Thymus (tissue), 11 donors: ENCODE data around the gene FBXO9. TPM values are rescaled to one million over a fixed set of nuclear protein-coding genes. Genes with fewer than 3 reads are reported as not detected.

Experiments
- DNase-seq, 9 donors: peaks; one replicate each; pipeline ENCODE4 v3.0.0-alpha.2; 2013; ENCODE audit warnings: low spot score in 9 of 9, low read depth in 6 of 9, missing footprints in 1 of 9
- H3K27ac ChIP-seq, 2 donors: one replicate each; pipeline ENCODE4 v1.5.1; 2013; ENCODE audit warnings: control low read depth in 1 of 2, low read depth in 1 of 2, low read length in 1 of 2, mild to moderate bottlenecking in 1 of 2, moderate library complexity in 1 of 2
- H3K27me3 ChIP-seq, 2 donors: one replicate each; pipeline ENCODE4 v1.5.1; 2013; ENCODE audit warnings: low read length in 1 of 2; ENCODE audit not compliant: control insufficient read depth in 2 of 2, insufficient read depth in 1 of 2
- H3K36me3 ChIP-seq, 2 donors: one replicate each; pipeline ENCODE4 v1.5.1; 2013; ENCODE audit warnings: low read length in 1 of 2, mild to moderate bottlenecking in 1 of 2, moderate library complexity in 1 of 2; ENCODE audit not compliant: control insufficient read depth in 2 of 2, insufficient read depth in 2 of 2
- H3K4me1 ChIP-seq, 2 donors: one replicate each; pipeline ENCODE4 v1.5.1; 2013; ENCODE audit warnings: low read length in 2 of 2; ENCODE audit not compliant: control insufficient read depth in 2 of 2, insufficient read depth in 2 of 2
- H3K4me3 ChIP-seq, 2 donors: one replicate each; pipeline ENCODE4 v1.5.1; 2013; ENCODE audit warnings: low read length in 2 of 2, control low read depth in 1 of 2, mild to moderate bottlenecking in 1 of 2
- H3K9me3 ChIP-seq, 2 donors: one replicate each; pipeline ENCODE4 v1.5.1; 2013; ENCODE audit warnings: low read length in 1 of 2, mild to moderate bottlenecking in 1 of 2; ENCODE audit not compliant: control insufficient read depth in 2 of 2, insufficient read depth in 1 of 2
- WGBS: extraction: QIAGEN DNeasy Blood & Tissue Kit; methylation state at CpG from one replicate; pipeline ENCODE4 v1.1.7; 2013; 5-methylcytosine and 5-hydroxymethylcytosine counted together
- polyA plus RNA-seq: library from polyadenylated mRNA; stranded (reverse); fragments of 200-250 nt; gene quantifications from one replicate; pipeline ENCODE4 v1.2.3, GENCODE V29; 2013
- total RNA-seq: library from RNA; stranded (reverse); fragments of 120-200 nt; gene quantifications from one replicate; pipeline ENCODE4 v1.2.4, GENCODE V29; 2013
- donor health status: healthy.

Gene FBXO9
- total and polyA plus RNA-seq, 2 donors, result 36.0 to 37.5 TPM

DNA sequence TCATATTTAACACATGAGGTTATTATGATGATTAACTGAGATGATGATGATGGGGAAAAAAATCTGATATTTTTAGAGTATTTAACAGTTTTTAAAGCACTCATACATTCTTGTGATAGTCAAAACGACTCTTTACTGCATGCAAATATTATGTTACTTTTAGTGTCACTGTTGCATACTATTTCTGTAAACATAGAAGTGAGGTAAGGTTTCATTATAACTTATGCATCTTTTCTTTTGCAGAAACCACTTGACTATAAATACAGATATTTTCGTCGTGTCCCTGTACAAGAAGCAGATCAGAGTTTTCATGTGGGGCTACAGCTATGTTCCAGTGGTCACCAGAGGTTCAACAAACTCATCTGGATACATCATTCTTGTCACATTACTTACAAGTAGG, 30.1 kb downstream of the FBXO9 start:
- Histone ChIP-seq H3K27me3 (no peaks in the 10 kb centered on the region), H3K4me3 (no peak overlapping the region), H3K9me3 (no peaks in the 10 kb centered on the region), H3K4me1 (no peaks in the 10 kb centered on the region), H3K27ac (no peak overlapping the region), H3K36me3 (peaks cover 29 to 75% of the 10 kb centered on the region in 2 donors)
- no peak for DNase-seq
- 99% methylated on average over 3 of the region's 3 CpGs for WGBS

DNA sequence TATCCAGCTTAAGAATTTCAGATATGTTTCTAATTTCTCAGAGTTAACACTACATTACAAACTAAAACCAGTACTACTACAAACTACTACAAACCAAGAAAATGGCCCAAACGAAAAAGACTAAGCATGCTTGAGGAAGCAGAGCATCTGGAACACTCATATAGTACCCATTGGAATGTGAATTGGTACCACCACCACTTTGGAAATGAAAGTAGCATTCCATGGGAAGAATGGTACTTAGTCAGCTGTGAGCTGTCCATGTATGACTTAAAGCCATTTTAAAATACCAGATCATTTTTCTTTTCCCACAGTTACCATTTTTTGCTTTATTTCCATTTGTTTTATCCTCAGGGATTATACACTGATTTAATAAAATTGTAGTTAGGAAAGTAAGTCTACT, 30.5 kb downstream of the FBXO9 start:
- H3K27me3 ChIP-seq, result no peaks in the 10 kb centered on the region
- H3K27ac ChIP-seq, result no peak overlapping the region
- no peaks in the 10 kb centered on the region for H3K9me3 ChIP-seq
- H3K4me3 ChIP-seq, result no peak overlapping the region
- WGBS, result 97% methylated on average over 1 of the region's 1 CpG
- H3K4me1 ChIP-seq, result no peaks in the 10 kb centered on the region
- peaks cover 29 to 78% of the 10 kb centered on the region in 2 donors for H3K36me3 ChIP-seq
- DNase-seq, result no peak

DNA sequence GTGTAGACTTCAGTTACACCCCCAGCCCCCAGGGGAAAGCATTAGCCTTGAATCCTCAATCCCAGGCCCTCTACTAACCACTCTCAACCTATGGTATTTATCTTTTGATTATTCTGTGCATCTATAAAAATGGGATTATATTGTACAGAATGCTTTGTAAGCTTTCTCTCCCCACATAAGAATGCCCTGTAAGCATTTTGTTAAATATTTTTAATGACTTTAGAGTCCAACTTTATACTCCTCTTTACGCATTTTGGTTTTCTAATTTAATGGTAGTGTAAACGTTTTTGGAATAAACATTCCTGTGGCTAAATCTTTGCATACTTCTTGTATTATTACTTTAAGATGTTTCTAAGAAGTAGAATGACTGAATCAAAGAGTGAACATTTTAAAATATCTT, 35.4 kb downstream of the FBXO9 start:
- Histone ChIP-seq H3K4me1 (no peaks in the 10 kb centered on the region), H3K4me3 (no peak overlapping the region), H3K27ac (no peak overlapping the region), H3K27me3 (no peaks in the 10 kb centered on the region), H3K36me3 (peaks cover 23 to 64% of the 10 kb centered on the region in 2 donors), H3K9me3 (no peaks in the 10 kb centered on the region)
- WGBS, result 48% methylated on average over 2 of the region's 2 CpGs
- DNase-seq, result no peak

DNA sequence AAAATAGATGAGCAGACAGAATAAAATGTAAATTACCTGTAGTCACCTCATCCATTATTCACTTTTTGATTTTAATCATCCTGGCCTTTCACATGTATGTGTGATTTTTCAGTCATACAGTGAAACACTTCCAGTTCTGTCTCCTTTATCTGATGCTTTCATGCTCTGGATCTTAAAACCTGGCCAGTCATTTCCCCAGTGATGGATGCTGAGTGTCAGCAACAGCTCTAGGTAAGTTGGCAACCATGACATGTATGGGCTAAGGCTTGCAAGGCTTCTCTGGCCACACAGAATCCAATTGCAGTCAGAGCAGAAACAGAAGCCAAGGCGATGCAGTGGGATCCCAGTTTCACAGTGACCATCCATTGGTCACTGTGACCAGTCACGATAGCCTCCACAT, 35.8 kb downstream of the FBXO9 start:
- peaks cover 21 to 59% of the 10 kb centered on the region in 2 donors for H3K36me3 ChIP-seq
- no peaks in the 10 kb centered on the region for H3K9me3 ChIP-seq
- no peak overlapping the region for H3K27ac ChIP-seq
- H3K4me3 ChIP-seq, result no peak overlapping the region
- DNase-seq, result no peak
- no peaks in the 10 kb centered on the region for H3K27me3 ChIP-seq
- WGBS, result over 99% methylated on average over 2 of the region's 2 CpGs
- no peaks in the 10 kb centered on the region for H3K4me1 ChIP-seq

DNA sequence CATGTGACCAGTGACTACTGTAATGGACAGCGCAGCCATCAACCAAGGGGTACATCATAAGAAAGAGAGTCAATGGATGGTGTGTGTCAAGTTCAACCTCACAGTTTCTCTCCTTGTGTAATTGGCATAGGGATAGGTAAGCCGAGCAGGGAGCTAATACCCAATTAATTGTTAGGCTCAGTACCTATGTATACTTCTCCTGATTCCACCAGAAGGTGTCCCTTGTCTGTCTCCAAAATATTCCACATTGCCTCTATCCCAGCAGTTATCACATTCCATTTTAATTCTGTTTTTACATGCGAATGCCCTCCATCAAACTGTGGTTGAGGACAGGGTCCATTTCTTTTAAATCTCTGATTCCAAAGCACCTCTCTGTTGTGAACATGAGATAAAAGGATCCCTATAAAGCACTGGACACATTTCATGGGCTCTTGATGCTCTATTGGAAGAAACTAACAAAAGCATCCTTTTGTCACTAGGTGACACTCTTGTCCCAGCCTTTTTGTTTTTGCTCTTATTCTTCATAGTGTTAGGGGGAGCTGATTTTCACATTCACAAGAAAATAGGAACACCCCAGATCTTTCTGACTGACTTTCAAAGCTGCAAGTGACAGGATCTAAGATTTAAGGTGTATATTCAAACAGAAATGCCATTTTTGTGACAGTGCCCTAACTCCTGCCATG, 38.9 kb downstream of the FBXO9 start:
- Histone ChIP-seq H3K4me3 (no peak overlapping the region), H3K9me3 (no peaks in the 10 kb centered on the region), H3K27me3 (no peaks in the 10 kb centered on the region), H3K27ac (no peak overlapping the region), H3K36me3 (peaks cover 12 to 31% of the 10 kb centered on the region in 2 donors), H3K4me1 (no peaks in the 10 kb centered on the region)
- peak in 2 of 9 donors; percentile 8 to 35 for DNase-seq
- WGBS, result 99% methylated on average over 3 of the region's 3 CpGs

DNA sequence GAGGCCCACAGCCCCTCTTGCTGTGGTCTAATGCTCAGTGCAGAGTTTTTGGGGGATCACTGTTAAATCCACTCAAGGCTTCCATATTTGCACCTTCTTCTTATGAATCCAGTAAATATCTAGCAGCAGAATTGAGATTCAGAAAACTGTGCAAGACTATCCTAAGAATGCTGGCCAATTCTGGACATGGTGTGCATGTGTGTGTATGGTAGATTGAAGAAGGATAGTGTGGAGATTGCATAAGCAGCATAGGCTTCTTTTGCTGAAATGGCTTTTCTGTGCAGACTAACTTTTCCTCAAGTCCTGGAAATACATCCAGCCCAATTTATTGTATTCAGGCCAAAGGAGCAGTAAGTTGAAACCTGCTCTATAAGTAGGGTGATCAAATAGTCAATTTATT, 39.7 kb downstream of the FBXO9 start:
- H3K4me1 ChIP-seq, result no peaks in the 10 kb centered on the region
- peaks cover 10 to 26% of the 10 kb centered on the region in 2 donors for H3K36me3 ChIP-seq
- DNase-seq, result no peak
- no peak overlapping the region for H3K27ac ChIP-seq
- no peaks in the 10 kb centered on the region for H3K27me3 ChIP-seq
- H3K9me3 ChIP-seq, result no peaks in the 10 kb centered on the region
- no peak overlapping the region for H3K4me3 ChIP-seq

DNA sequence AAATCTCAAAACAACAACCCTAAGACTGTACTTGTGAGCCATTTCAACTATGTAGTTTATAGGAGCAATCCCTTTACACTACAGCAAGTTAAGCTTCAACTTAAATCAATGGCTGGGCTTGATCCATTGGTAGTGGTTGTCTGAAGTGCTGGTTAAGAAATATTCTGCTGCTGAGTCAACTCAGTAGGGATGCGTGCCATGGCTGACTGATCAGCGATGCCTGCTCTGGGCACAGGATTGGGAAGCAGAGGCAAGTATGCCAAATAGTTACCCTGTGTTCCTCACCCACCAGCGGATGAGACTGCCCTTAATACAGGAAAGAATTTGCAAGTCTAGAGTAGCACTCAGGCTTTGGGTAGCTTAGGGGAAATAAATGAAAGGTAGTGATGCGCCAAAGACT, 41.9 kb downstream of the FBXO9 start:
- H3K4me3 ChIP-seq, result no peak overlapping the region
- 99% methylated on average over 4 of the region's 4 CpGs for WGBS
- H3K4me1 ChIP-seq, result no peaks in the 10 kb centered on the region
- no peak overlapping the region for H3K27ac ChIP-seq
- no peaks in the 10 kb centered on the region for H3K9me3 ChIP-seq
- DNase-seq, result no peak
- H3K36me3 ChIP-seq, result peaks cover under 1 to 10% of the 10 kb centered on the region in 2 donors
- H3K27me3 ChIP-seq, result no peaks in the 10 kb centered on the region

DNA sequence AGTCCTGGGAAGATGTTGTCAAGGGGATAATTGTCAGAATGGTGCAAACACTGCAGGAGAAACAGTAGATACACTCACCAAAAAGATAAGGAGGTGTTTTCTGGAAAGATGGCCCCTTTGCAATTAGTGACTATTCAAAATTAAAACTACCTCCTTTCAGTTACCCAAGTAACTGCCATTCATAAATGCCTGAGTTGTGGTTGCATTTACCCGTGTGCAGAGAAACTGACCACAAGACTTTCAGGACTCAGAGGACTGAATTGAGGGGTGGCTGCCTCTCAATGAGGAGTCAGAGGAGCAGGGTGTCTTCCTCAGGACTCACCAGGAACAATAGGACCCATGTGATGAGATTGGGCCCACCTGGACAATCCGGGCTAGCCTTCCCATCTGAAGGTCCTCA, 44.4 kb downstream of the FBXO9 start:
- no peaks in the 10 kb centered on the region for H3K9me3 ChIP-seq
- no peaks in the 10 kb centered on the region for H3K36me3 ChIP-seq
- DNase-seq, result no peak
- no peaks in the 10 kb centered on the region for H3K27me3 ChIP-seq
- no peaks in the 10 kb centered on the region for H3K4me1 ChIP-seq
- no peak overlapping the region for H3K4me3 ChIP-seq
- H3K27ac ChIP-seq, result no peak overlapping the region
- WGBS, result 76% methylated on average over 2 of the region's 2 CpGs

DNA sequence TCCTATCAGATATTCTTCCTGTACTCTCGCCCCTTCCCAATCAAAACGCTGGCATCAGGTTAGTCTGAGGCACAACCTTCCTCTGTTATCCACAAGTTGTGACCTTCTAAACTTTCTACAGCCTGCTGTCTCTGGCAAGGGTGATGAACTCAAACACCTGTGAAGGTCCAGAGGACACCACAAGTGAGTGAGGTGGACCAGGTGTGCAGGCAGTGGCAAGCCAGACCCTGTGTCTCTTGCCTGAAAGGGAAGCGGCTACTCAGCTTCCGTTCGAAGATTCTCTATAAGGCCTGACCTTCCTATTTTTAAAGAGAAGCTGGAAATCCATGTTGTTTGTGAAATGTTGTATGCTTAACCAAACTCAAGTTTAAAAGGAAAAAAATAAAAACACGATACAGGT, 46.7 kb downstream of the FBXO9 start:
- Histone ChIP-seq H3K9me3 (no peaks in the 10 kb centered on the region), H3K4me3 (no peak overlapping the region), H3K36me3 (no peaks in the 10 kb centered on the region), H3K27ac (no peak overlapping the region), H3K27me3 (no peaks in the 10 kb centered on the region), H3K4me1 (no peaks in the 10 kb centered on the region)
- no peak for DNase-seq
- WGBS, result 94% methylated on average over 6 of the region's 6 CpGs
